SK-N-SH (cell line): Measurements from ENCODE around the gene KCNQ2. TPM values are rescaled to one million over a fixed set of nuclear protein-coding genes. Genes with fewer than 3 reads are reported as not detected.

ENCODE experiments used
- CTCF ChIA-PET: fragments of 300-600, 350-600 bp; formaldehyde crosslinking; extraction: SDS; loops from one replicate; lab custom pipeline; 2021; lab: Yijun Ruan, JAX
- POLR2A ChIA-PET: fragments of 350-600 bp; sonication (Branson Sonifier 250); formaldehyde crosslinking; extraction: SDS; loops from one replicate; lab custom pipeline; 2020; ENCODE audit warnings: antibody characterized with exemption, inconsistent platforms; lab: Yijun Ruan, JAX
- DNase-seq: peaks from one replicate; pipeline ENCODE4 v3.0.0; 2012
- H2AFZ ChIP-seq: fragments of 200-600 bp; sonication (generic); 2 replicates; pipeline ENCODE4 v1.8.1; 2016; ENCODE audit warnings: antibody characterized with exemption, mild to moderate bottlenecking, low read depth
- H3F3A ChIP-seq: fragments of 200-600 bp; sonication (generic); replicated peaks from 2 replicates; pipeline ENCODE3; 2016; ENCODE audit warnings: antibody characterized with exemption, mild to moderate bottlenecking; ENCODE audit not compliant: insufficient read depth
- H3K27ac ChIP-seq, 2 experiments: fragments of 200-500 bp in 1 of 2; fragments of 200-600 bp in 1 of 2; sonication (Bioruptor generic) in 1 of 2; sonication (generic), shearing (Covaris generic) in 1 of 2; 2 replicates each; pipeline versions ENCODE4 v1.5.1 to v1.6.1; 2014 to 2016; ENCODE audit warnings: low read depth in 2 of 2, inconsistent platforms in 1 of 2, low read length in 1 of 2, mild to moderate bottlenecking in 1 of 2, mixed read lengths in 1 of 2
- H3K27me3 ChIP-seq: fragments of 200-600 bp; sonication (generic), shearing (Covaris generic); 2 replicates; pipeline ENCODE4 v1.6.1; 2016; ENCODE audit warnings: mixed run types; ENCODE audit not compliant: insufficient read depth
- H3K36me3 ChIP-seq, 2 experiments: fragments of 200-500 bp in 1 of 2; fragments of 200-600 bp in 1 of 2; sonication (Bioruptor generic) in 1 of 2; sonication (generic) in 1 of 2; replicated peaks in 1 of 2; 2 replicates each; pipeline versions ENCODE3 to v1.5.1; 2014 to 2016; ENCODE audit warnings: low read length in 1 of 2, mild to moderate bottlenecking in 1 of 2; ENCODE audit not compliant: insufficient read depth in 2 of 2, control insufficient read depth in 1 of 2
- H3K4me1 ChIP-seq, 2 experiments: fragments of 200-500 bp in 1 of 2; fragments of 200-600 bp in 1 of 2; sonication (Bioruptor generic) in 1 of 2; sonication (generic), shearing (Covaris generic) in 1 of 2; 2 replicates each; pipeline versions ENCODE4 v1.5.1 to v1.6.1; 2014 to 2016; ENCODE audit warnings: low read depth in 1 of 2, low read length in 1 of 2, mixed run types in 1 of 2; ENCODE audit not compliant: insufficient read depth in 2 of 2, control insufficient read depth in 1 of 2
- H3K4me2 ChIP-seq: fragments of 200-600 bp; sonication (generic), shearing (Covaris generic); 2 replicates; pipeline ENCODE4 v1.6.1; 2017; ENCODE audit warnings: mixed run types
- H3K4me3 ChIP-seq, 2 experiments: fragments of 200-500 bp in 1 of 2; fragments of 200-600 bp in 1 of 2; sonication (Bioruptor generic) in 1 of 2; sonication (generic), shearing (Covaris generic) in 1 of 2; 2 replicates each; pipeline versions ENCODE4 v1.5.1 to v1.8.1; 2014 to 2016; ENCODE audit warnings: low read depth in 2 of 2, inconsistent platforms in 1 of 2, low read length in 1 of 2, mild to moderate bottlenecking in 1 of 2, mixed read lengths in 1 of 2, moderate library complexity in 1 of 2
- H3K79me2 ChIP-seq: fragments of 200-600 bp; sonication (generic); 2 replicates; pipeline ENCODE4 v1.8.1; 2017; ENCODE audit warnings: mild to moderate bottlenecking; ENCODE audit not compliant: insufficient read depth
- H3K9ac ChIP-seq: fragments of 200-600 bp; sonication (generic); 2 replicates; pipeline ENCODE4 v1.6.1; 2017; ENCODE audit warnings: mixed run types
- H3K9me2 ChIP-seq: fragments of 200-600 bp; sonication (generic); 2 replicates; pipeline ENCODE4 v1.6.1; 2017; ENCODE audit warnings: mixed run types
- H3K9me3 ChIP-seq: fragments of 200-600 bp; sonication (generic); 2 replicates; pipeline ENCODE4 v1.6.1; 2017; ENCODE audit warnings: mixed run types, mild to moderate bottlenecking, moderate library complexity
- H4K20me1 ChIP-seq: fragments of 200-600 bp; sonication (generic); 2 replicates; pipeline ENCODE4 v1.6.1; 2017; ENCODE audit warnings: mild to moderate bottlenecking, mixed run types; ENCODE audit not compliant: insufficient read depth
- ELF1 ChIP-seq: IDR thresholded peaks from 2 replicates; pipeline ENCODE4 v1.4.0; 2012
- FOXM1 ChIP-seq: IDR thresholded peaks from 2 replicates; pipeline ENCODE4 v1.4.0; 2012; ENCODE audit warnings: low read depth, mild to moderate bottlenecking
- GABPA ChIP-seq: IDR thresholded peaks from 2 replicates; pipeline ENCODE4 v1.4.0; 2012; ENCODE audit warnings: low read depth, mild to moderate bottlenecking
- GATA2 ChIP-seq: sonication (generic); formaldehyde crosslinking; IDR thresholded peaks from 2 replicates; pipeline ENCODE4 v1.5.0; 2020; ENCODE audit warnings: mild to moderate bottlenecking, missing genetic modification reagents
- MEF2A ChIP-seq: IDR thresholded peaks from 2 replicates; pipeline ENCODE4 v1.4.0; 2012; ENCODE audit warnings: low read depth, borderline replicate concordance
- NFIC ChIP-seq: IDR thresholded peaks from 2 replicates; pipeline ENCODE4 v1.4.0; 2012; ENCODE audit warnings: borderline replicate concordance
- RAD21 ChIP-seq: IDR thresholded peaks from 2 replicates; pipeline ENCODE4 v1.6.1; 2012; ENCODE audit warnings: mild to moderate bottlenecking, low read length
- RCOR1 ChIP-seq: fragments of 150-350 bp; IDR thresholded peaks from 2 replicates; pipeline ENCODE4 v1.6.1; 2017; ENCODE audit warnings: antibody characterized with exemption, low read length
- RFX5 ChIP-seq: IDR thresholded peaks from 2 replicates; pipeline ENCODE4 v1.6.1; 2012; ENCODE audit warnings: mild to moderate bottlenecking, improper control_type of control experiment, low read length
- RXRA ChIP-seq: IDR thresholded peaks from 2 replicates; pipeline ENCODE4 v1.4.0; 2012; ENCODE audit warnings: low read depth, mild to moderate bottlenecking, borderline replicate concordance
- SIN3A ChIP-seq: IDR thresholded peaks from 2 replicates; pipeline ENCODE4 v1.6.1; 2012; ENCODE audit warnings: low read depth, mild to moderate bottlenecking, low read length, moderate library complexity, borderline replicate concordance
- SMC3 ChIP-seq: IDR thresholded peaks from 2 replicates; pipeline ENCODE4 v1.6.1; 2012; ENCODE audit warnings: low read depth, low read length, improper control_type of control experiment
- TEAD4 ChIP-seq: IDR thresholded peaks from 2 replicates; pipeline ENCODE4 v1.4.0; 2012; ENCODE audit warnings: mild to moderate bottlenecking, borderline replicate concordance; ENCODE audit not compliant: insufficient read depth
- YY1 ChIP-seq: IDR thresholded peaks from 2 replicates; pipeline ENCODE4 v1.4.0; 2012; ENCODE audit warnings: low read depth, mild to moderate bottlenecking
- WGBS: methylation state at CpG from one replicate; pipeline ENCODE4 v1.1.6; 2017; ENCODE audit warnings: low lambda C conversion rate; 5-methylcytosine and 5-hydroxymethylcytosine counted together
- polyA plus RNA-seq, 3 experiments: library from polyadenylated mRNA; depleted of rRNA; stranded (reverse); fragments of >200 nt; gene quantifications; 2 replicates each; pipeline ENCODE4 v1.2.3, GENCODE V29; 2012
- TF ChIP-seq, protein P1 (sequence below): IDR thresholded peaks from 2 replicates; pipeline ENCODE4 v1.4.0; 2012; ENCODE audit warnings: low read depth, borderline replicate concordance
- TF ChIP-seq, protein P2 (sequence below): IDR thresholded peaks from 2 replicates; pipeline ENCODE4 v1.4.0; 2012; ENCODE audit warnings: low read depth
- TF ChIP-seq, protein P3 (sequence below): IDR thresholded peaks from 2 replicates; pipeline ENCODE4 v1.6.1; 2012; ENCODE audit warnings: mild to moderate bottlenecking, low read depth, low read length, moderate library complexity
- TF ChIP-seq, protein P4 (sequence below): fragments of 200-600 bp; sonication (generic); IDR thresholded peaks from 2 replicates; pipeline ENCODE4 v1.6.1; 2017; ENCODE audit warnings: antibody characterized with exemption, mild to moderate bottlenecking, moderate library complexity

The KCNQ2 gene
- polyA plus RNA-seq, 1 of the 3 experiments (the other 2 are of a cell fraction) = 3.9 TPM

DNA sequence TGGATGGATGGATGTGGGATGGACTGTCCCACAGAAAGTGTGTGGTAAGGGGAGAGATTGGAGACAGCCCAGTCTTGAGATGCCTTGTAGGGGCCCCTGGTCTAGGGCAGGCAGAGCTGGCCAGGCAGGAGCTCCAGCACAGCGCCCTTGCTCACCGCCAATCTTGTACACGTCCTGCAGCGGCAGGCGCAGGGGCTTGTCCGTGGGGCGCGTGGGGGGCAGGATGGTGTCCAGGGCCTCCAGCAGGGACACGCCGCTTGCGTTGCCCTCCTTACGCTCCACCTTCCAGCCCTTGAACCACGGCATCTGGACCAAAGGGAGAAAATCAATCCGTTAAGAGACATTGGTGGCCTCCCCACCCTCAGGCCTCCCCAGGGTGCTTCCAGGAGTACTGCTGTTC is 20.5 kb upstream of the KCNQ2 start:
- POLR2A ChIA-PET = interaction anchor here (1.2 kb wide), 1 partner anchor 28 kb away, joined by 5 read pairs; the partner anchor contains the start of gene PPDPF

More for the DNA sequence above, 20.5 kb upstream of the KCNQ2 start:
- Histone ChIP-seq H4K20me1 (no peaks in the 10 kb centered on the region; the same call in 1 of the 2 replicates), H3K9me2 (no peaks in the 10 kb centered on the region), H3K4me2 (no peak overlapping the region), H3K4me1 (peaks cover 0 to 24% of the 10 kb centered on the region in 2 experiments; a peak in 1 of 4 replicates), H3K27me3 (no peaks in the 10 kb centered on the region), H3K36me3 (peaks cover 0 to 6% of the 10 kb centered on the region in 2 experiments), H3K27ac (no peak overlapping the region), H3K9me3 (no peaks in the 10 kb centered on the region), H3K9ac (no peak overlapping the region), H3K79me2 (no peaks in the 10 kb centered on the region), H3F3A (no peaks in the 10 kb centered on the region), H2AFZ (no peak overlapping the region), H3K4me3 (no peak overlapping the region)
- 98% methylated on average over 14 of the region's 14 CpGs for WGBS
- CTCF ChIA-PET = interaction anchor here (0.6 to 0.9 kb wide), 2 partner anchors 45 to 602 kb away, joined by 3 to 4 read pairs; partner anchors contain the start of gene PTK6
- TF ChIP-seq, protein P1, sequence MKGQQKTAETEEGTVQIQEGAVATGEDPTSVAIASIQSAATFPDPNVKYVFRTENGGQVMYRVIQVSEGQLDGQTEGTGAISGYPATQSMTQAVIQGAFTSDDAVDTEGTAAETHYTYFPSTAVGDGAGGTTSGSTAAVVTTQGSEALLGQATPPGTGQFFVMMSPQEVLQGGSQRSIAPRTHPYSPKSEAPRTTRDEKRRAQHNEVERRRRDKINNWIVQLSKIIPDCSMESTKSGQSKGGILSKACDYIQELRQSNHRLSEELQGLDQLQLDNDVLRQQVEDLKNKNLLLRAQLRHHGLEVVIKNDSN = no peak
- TF ChIP-seq RCOR1 (no peak), RXRA (no peak), SIN3A (no peak), MEF2A (no peak), RAD21 (no peak), YY1 (no peak), ELF1 (no peak), GABPA (no peak), TEAD4 (no peak), FOXM1 (no peak), NFIC (no peak), GATA2 (no peak), SMC3 (no peak), RFX5 (no peak)
- TF ChIP-seq, protein P2, sequence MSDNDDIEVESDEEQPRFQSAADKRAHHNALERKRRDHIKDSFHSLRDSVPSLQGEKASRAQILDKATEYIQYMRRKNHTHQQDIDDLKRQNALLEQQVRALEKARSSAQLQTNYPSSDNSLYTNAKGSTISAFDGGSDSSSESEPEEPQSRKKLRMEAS = no peak
- TF ChIP-seq, protein P3, sequence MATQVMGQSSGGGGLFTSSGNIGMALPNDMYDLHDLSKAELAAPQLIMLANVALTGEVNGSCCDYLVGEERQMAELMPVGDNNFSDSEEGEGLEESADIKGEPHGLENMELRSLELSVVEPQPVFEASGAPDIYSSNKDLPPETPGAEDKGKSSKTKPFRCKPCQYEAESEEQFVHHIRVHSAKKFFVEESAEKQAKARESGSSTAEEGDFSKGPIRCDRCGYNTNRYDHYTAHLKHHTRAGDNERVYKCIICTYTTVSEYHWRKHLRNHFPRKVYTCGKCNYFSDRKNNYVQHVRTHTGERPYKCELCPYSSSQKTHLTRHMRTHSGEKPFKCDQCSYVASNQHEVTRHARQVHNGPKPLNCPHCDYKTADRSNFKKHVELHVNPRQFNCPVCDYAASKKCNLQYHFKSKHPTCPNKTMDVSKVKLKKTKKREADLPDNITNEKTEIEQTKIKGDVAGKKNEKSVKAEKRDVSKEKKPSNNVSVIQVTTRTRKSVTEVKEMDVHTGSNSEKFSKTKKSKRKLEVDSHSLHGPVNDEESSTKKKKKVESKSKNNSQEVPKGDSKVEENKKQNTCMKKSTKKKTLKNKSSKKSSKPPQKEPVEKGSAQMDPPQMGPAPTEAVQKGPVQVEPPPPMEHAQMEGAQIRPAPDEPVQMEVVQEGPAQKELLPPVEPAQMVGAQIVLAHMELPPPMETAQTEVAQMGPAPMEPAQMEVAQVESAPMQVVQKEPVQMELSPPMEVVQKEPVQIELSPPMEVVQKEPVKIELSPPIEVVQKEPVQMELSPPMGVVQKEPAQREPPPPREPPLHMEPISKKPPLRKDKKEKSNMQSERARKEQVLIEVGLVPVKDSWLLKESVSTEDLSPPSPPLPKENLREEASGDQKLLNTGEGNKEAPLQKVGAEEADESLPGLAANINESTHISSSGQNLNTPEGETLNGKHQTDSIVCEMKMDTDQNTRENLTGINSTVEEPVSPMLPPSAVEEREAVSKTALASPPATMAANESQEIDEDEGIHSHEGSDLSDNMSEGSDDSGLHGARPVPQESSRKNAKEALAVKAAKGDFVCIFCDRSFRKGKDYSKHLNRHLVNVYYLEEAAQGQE = no peak
- TF ChIP-seq, protein P4, sequence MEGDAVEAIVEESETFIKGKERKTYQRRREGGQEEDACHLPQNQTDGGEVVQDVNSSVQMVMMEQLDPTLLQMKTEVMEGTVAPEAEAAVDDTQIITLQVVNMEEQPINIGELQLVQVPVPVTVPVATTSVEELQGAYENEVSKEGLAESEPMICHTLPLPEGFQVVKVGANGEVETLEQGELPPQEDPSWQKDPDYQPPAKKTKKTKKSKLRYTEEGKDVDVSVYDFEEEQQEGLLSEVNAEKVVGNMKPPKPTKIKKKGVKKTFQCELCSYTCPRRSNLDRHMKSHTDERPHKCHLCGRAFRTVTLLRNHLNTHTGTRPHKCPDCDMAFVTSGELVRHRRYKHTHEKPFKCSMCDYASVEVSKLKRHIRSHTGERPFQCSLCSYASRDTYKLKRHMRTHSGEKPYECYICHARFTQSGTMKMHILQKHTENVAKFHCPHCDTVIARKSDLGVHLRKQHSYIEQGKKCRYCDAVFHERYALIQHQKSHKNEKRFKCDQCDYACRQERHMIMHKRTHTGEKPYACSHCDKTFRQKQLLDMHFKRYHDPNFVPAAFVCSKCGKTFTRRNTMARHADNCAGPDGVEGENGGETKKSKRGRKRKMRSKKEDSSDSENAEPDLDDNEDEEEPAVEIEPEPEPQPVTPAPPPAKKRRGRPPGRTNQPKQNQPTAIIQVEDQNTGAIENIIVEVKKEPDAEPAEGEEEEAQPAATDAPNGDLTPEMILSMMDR = no peak
- DNase-seq = no peak
